Measurements from ENCODE around the gene MGRN1.

The MGRN1 gene

GRCh38 chr16:4679156-4679849 lies 54.7 kb downstream of the MGRN1 start:
- Histone ChIP-seq H3K27me3 (ENCODE audit: insufficient read depth, low read length) (no peaks in the 10 kb centered on the region), H3K4me1 (ENCODE audit: insufficient read depth, low read length) (no peaks in the 10 kb centered on the region; the same call in 1 of the 2 replicates), H3K36me3 (ENCODE audit: insufficient read depth, low read length) (peaks cover 26% of the 10 kb centered on the region), H3K27ac (ENCODE audit: low read depth, low read length) (no peak overlapping the region), H3K9ac (ENCODE audit: low read depth, low read length) (no peak overlapping the region), H3K4me3 (ENCODE audit: low read length) (no peak overlapping the region), H3K9me3 (ENCODE audit: insufficient read depth, low read depth, low read length) (no peaks in the 10 kb centered on the region)
- WGBS = 94% methylated on average over 20 of the region's 20 CpGs

GRCh38 chr16:4679850-4680636 lies 55.4 kb downstream of the MGRN1 start:
- 96% methylated on average over 47 of the region's 47 CpGs for WGBS
- Histone ChIP-seq H3K4me1 (ENCODE audit: insufficient read depth, low read length) (no peaks in the 10 kb centered on the region; the same call in 1 of the 2 replicates), H3K36me3 (ENCODE audit: insufficient read depth, low read length) (peaks cover 29% of the 10 kb centered on the region), H3K27ac (ENCODE audit: low read depth, low read length) (no peak overlapping the region), H3K9ac (ENCODE audit: low read depth, low read length) (no peak overlapping the region), H3K27me3 (ENCODE audit: insufficient read depth, low read length) (no peaks in the 10 kb centered on the region), H3K9me3 (ENCODE audit: insufficient read depth, low read depth, low read length) (no peaks in the 10 kb centered on the region), H3K4me3 (ENCODE audit: low read length) (no peak overlapping the region)

GRCh38 chr16:4680673-4681470 lies 56.2 kb downstream of the MGRN1 start:
- Histone ChIP-seq H3K27me3 (ENCODE audit: insufficient read depth, low read length) (no peaks in the 10 kb centered on the region), H3K9me3 (ENCODE audit: insufficient read depth, low read depth, low read length) (no peaks in the 10 kb centered on the region), H3K9ac (ENCODE audit: low read depth, low read length) (no peak overlapping the region), H3K36me3 (ENCODE audit: insufficient read depth, low read length) (peaks cover 32% of the 10 kb centered on the region), H3K4me1 (ENCODE audit: insufficient read depth, low read length) (no peaks in the 10 kb centered on the region; the same call in 1 of the 2 replicates), H3K27ac (ENCODE audit: low read depth, low read length) (no peak overlapping the region), H3K4me3 (ENCODE audit: low read length) (no peak overlapping the region)
- WGBS = 92% methylated on average over 26 of the region's 26 CpGs

- 95% methylated on average over 39 of the region's 39 CpGs for WGBS
- Histone ChIP-seq H3K36me3 (ENCODE audit: insufficient read depth, low read length) (peaks cover 38% of the 10 kb centered on the region), H3K27me3 (ENCODE audit: insufficient read depth, low read length) (no peaks in the 10 kb centered on the region), H3K27ac (ENCODE audit: low read depth, low read length) (no peak overlapping the region), H3K4me1 (ENCODE audit: insufficient read depth, low read length) (no peaks in the 10 kb centered on the region), H3K9ac (ENCODE audit: low read depth, low read length) (no peak overlapping the region), H3K4me3 (ENCODE audit: low read length) (no peak overlapping the region), H3K9me3 (ENCODE audit: insufficient read depth, low read depth, low read length) (no peaks in the 10 kb centered on the region)
Measured at GRCh38 chr16:4681471-4682083, 57.0 kb downstream of the MGRN1 start.

- H3K36me3 ChIP-seq (ENCODE audit: insufficient read depth, low read length) = peaks cover 39% of the 10 kb centered on the region
- H3K4me1 ChIP-seq (ENCODE audit: insufficient read depth, low read length) = no peaks in the 10 kb centered on the region
- no peak overlapping the region for H3K9ac ChIP-seq (ENCODE audit: low read depth, low read length)
- H3K27me3 ChIP-seq (ENCODE audit: insufficient read depth, low read length) = no peaks in the 10 kb centered on the region
- H3K9me3 ChIP-seq (ENCODE audit: insufficient read depth, low read depth, low read length) = no peaks in the 10 kb centered on the region
- no peak overlapping the region for H3K27ac ChIP-seq (ENCODE audit: low read depth, low read length)
- WGBS = 94% methylated on average over 26 of the region's 26 CpGs
- no peak overlapping the region for H3K4me3 ChIP-seq (ENCODE audit: low read length)
Measured at GRCh38 chr16:4682084-4682591, 57.5 kb downstream of the MGRN1 start.

GRCh38 chr16:4682616-4683254 lies 58.1 kb downstream of the MGRN1 start:
- 79% methylated on average over 36 of the region's 36 CpGs for WGBS
- Histone ChIP-seq H3K4me3 (ENCODE audit: low read length) (no peak overlapping the region), H3K27me3 (ENCODE audit: insufficient read depth, low read length) (no peaks in the 10 kb centered on the region), H3K9me3 (ENCODE audit: insufficient read depth, low read depth, low read length) (no peaks in the 10 kb centered on the region), H3K36me3 (ENCODE audit: insufficient read depth, low read length) (peaks cover 35% of the 10 kb centered on the region), H3K9ac (ENCODE audit: low read depth, low read length) (no peak overlapping the region), H3K27ac (ENCODE audit: low read depth, low read length) (peak overlapping the region; percentile 49; the same call in 1 of the 2 replicates), H3K4me1 (ENCODE audit: insufficient read depth, low read length) (no peaks in the 10 kb centered on the region)

GRCh38 chr16:4683255-4684057 lies 58.8 kb downstream of the MGRN1 start:
- 89% methylated on average over 17 of the region's 17 CpGs for WGBS
- peaks cover 35% of the 10 kb centered on the region for H3K36me3 ChIP-seq (ENCODE audit: insufficient read depth, low read length)
- no peak overlapping the region for H3K4me3 ChIP-seq (ENCODE audit: low read length)
- no peak overlapping the region for H3K9ac ChIP-seq (ENCODE audit: low read depth, low read length)
- no peaks in the 10 kb centered on the region for H3K9me3 ChIP-seq (ENCODE audit: insufficient read depth, low read depth, low read length)
- H3K27me3 ChIP-seq (ENCODE audit: insufficient read depth, low read length) = no peaks in the 10 kb centered on the region
- H3K27ac ChIP-seq (ENCODE audit: low read depth, low read length) = peak overlapping the region; percentile 49; the same call in 1 of the 2 replicates
- H3K4me1 ChIP-seq (ENCODE audit: insufficient read depth, low read length) = no peaks in the 10 kb centered on the region

GRCh38 chr16:4684058-4684715 lies 59.6 kb downstream of the MGRN1 start:
- WGBS = 96% methylated on average over 23 of the region's 23 CpGs
- Histone ChIP-seq H3K27me3 (ENCODE audit: insufficient read depth, low read length) (no peaks in the 10 kb centered on the region), H3K36me3 (ENCODE audit: insufficient read depth, low read length) (peaks cover 35% of the 10 kb centered on the region), H3K9ac (ENCODE audit: low read depth, low read length) (no peak overlapping the region), H3K4me3 (ENCODE audit: low read length) (no peak overlapping the region), H3K9me3 (ENCODE audit: insufficient read depth, low read depth, low read length) (no peaks in the 10 kb centered on the region), H3K27ac (ENCODE audit: low read depth, low read length) (no peak overlapping the region), H3K4me1 (ENCODE audit: insufficient read depth, low read length) (no peaks in the 10 kb centered on the region)

- no peak overlapping the region for H3K4me3 ChIP-seq (ENCODE audit: low read length)
- H3K9ac ChIP-seq (ENCODE audit: low read depth, low read length) = no peak overlapping the region
- 97% methylated on average over 13 of the region's 13 CpGs for WGBS
- peaks cover 35% of the 10 kb centered on the region for H3K36me3 ChIP-seq (ENCODE audit: insufficient read depth, low read length)
- H3K4me1 ChIP-seq (ENCODE audit: insufficient read depth, low read length) = no peaks in the 10 kb centered on the region
- no peak overlapping the region for H3K27ac ChIP-seq (ENCODE audit: low read depth, low read length)
- no peaks in the 10 kb centered on the region for H3K27me3 ChIP-seq (ENCODE audit: insufficient read depth, low read length)
- H3K9me3 ChIP-seq (ENCODE audit: insufficient read depth, low read depth, low read length) = no peaks in the 10 kb centered on the region
Measured at GRCh38 chr16:4684763-4685162, 60.1 kb downstream of the MGRN1 start.
